ENCODE data around the gene GOLGA6L7.
"Not testable (repeated sequence)": the region's sequence is repeated elsewhere in the genome, so short reads cannot be mapped to it uniquely, and the experiment has no call there.

Gene GOLGA6L7

DNA sequence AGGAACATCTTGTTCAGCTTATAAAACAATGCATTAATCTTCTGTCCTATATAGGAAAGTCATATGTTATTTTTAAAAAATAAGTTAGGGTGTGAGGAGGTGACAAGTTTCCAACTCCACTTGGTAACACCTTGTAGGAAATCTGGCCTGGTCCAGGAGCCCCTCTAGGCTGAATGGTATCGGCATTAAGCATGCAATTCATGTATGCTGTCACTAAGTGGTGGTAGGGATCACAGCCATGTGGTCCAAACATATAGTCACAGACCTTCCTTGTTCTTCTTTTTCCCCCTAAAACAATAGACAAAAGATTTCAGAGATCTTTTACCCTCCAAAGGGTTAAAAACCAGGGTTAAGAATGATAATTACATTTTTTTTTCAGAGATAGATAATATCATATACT is 33.2 kb upstream of the GOLGA6L7 start:
- no peak for DNase-seq

DNA sequence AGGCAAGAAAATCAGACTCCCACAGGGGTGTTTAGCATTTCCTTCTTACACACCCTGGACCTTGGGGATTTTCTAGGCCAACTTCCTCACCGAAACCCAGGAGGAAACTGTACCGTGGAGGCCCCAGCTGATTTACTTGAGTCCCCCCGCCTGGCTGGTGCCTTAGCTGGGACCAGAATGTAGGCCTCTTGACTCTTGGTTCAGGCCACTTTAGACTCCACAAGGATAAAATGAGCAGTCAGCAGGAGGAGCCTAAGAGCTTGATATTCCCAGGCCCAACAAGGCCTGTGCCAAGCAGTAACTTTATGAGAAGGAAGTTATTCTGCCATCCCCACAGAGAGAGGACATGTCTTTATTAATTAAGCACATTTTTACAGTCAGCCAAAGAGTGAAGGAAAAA is 32.7 kb upstream of the GOLGA6L7 start:
- DNase-seq, result no peak

DNA sequence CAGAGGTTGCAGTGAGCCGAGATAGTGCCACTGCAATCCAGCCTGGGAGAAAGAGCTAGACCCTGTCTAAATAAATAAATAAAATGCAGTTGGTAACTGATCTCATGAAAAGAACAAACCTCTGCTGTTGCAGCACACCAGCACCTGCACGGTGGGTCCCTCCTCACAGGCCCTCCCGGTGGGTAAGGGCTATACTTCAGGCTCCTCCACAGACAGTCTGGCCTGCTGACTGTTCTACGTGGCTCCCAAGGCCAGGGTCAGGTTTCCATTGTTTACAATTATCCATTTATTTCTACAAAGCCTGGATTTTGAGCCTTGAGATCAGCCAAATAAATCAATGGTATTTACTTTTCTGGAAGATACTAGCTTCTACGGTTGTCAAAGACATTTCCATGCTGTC is 32.2 kb upstream of the GOLGA6L7 start:
- no peak for DNase-seq

DNA sequence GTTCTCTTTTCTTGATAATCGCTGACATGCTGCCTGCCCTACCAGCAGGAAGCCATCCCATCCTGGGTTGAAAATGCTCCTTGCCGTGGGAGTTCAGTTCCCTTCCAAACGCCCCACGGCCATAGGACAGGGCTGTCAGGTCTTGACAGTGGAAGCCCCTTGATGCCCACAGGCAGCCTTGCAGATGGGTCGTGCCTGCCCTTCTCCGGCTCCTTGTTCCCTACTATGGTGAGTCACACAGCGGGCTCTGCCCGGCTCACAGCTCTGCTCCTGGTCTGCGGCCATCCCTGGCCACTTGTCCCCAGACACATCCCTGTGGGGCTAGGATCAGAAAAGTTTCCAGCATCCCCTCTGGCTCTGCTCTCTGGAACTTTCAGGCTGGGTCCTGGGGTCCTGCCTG is 31.1 kb upstream of the GOLGA6L7 start:
- DNase-seq, result no peak

DNA sequence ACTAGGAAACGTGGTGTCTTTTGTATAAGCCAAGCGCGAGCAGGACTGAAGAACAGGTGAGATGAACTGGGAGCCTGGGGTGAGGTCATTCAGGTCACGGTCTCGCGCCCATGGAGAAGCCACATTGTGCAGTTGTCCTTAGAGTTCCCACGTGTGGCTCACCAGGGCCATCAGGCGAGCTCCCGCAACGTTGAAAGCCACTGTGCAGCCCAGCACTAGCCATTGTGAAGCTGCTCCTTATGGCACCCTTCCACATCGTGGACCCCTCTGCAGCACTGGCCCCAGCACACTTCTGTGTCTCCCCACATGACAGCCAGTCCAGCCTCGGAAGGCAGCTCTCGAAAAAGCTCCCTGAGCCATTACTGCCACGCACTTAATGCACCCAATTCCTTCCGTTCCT is 29.8 kb upstream of the GOLGA6L7 start:
- no peak for DNase-seq

DNA sequence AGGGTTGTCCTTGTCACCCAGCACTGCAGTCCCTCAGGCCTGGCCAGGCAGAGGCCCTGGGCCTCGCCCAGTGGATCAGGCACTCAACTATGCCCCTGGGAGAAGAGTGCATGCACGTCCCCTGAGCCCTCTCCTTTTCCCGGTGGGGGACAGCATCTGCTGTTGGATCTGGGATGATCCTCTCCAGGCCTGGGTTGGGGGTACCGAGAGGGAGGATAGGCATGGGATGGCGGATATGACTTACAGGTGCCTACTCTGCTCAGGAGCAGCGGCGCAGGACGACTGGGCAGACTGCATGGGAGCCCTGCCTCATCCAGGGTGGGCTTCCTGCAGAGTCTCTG is 28.4 kb upstream of the GOLGA6L7 start:
- no peak for DNase-seq

DNA sequence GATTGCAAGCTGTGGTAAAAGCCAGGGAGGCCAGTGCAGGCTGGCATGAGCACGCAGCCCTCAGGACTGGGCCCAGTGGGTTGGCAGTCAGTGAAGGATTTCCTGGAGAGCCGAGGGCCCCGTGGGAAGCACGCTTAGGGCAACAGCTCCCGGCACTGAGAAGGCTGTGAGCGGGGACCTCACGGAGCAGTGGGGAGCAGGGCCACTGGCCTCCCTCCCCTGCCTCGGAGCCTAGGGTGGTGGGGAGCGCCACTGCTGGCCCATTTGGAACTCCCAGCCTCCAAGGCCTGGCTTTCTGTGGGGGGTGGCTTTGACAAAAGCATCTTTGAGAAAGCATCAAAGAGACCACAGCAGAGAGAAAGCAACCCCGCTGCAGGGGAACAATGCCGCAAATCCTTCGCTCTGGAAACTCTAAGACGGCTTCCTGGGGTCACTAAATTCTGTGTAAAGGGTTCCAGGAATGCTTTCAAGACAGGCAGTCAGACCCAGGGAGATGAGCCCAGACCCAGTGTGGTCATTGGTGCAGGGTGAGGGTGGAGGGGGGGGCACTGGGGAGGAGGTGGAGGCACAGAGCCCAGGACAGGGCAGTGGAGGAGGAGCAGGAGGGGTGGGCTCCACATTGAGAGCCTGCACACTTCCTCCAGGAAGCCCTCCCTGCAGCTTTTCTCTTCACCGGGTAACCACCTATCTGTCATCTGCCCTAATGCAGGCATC is 27.8 kb upstream of the GOLGA6L7 start:
- no peak for DNase-seq

DNA sequence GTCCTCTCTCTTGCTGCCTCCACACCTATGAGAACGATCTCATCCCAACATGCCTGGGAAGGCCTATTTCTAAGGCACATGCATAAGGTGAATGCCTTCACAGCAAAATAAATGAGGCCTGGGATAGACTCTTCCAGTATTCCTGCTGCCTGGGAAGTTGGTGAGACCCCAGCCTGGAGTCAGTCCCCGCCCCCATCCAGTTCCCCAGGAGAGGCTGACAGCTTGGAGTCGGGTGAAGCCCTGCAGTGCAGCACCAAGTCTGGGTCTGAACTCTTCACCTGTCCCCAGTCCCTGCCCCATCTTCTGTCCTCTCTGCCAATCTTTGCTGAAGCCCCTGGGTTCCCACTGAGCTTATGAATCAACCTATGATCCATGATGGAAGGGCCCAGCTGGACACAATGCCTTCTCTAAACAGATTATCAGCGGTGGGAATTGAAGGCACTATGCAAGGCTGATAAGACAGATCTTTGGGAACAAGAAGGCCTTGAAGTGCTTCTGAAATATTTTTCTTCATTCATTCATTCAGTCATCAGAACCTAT is 27.1 kb upstream of the GOLGA6L7 start:
- DNase-seq, result no peak

DNA sequence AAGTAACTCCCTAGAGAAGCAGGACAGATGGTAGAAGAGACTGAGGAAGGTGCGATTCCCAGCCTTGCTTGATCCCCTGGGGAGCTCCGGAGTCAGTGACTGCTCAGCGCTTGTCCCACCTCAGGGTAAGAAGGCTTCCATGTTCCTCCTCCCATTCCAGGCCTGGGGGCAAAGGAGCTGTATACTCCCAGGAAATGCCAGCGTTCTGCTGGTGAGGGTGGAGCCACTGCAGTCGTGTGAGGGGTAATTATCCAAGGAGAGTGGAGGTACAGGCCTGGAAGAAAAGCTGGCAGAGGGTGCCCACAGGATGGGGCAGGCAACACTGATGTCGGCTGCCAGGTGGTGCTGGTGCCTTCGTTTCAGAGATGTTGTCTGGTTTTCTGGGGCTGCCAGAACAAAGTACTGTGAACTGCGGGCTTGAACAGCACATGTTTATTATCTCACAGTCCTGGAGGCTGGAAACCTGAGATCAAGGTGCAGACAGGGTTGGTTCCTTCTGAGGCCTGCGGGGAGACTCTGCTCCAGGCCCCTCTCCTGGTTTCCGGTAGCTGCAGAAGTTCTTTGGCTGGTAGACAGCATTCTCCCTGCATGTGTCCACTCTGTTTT is 25.2 kb upstream of the GOLGA6L7 start:
- no peak for DNase-seq

DNA sequence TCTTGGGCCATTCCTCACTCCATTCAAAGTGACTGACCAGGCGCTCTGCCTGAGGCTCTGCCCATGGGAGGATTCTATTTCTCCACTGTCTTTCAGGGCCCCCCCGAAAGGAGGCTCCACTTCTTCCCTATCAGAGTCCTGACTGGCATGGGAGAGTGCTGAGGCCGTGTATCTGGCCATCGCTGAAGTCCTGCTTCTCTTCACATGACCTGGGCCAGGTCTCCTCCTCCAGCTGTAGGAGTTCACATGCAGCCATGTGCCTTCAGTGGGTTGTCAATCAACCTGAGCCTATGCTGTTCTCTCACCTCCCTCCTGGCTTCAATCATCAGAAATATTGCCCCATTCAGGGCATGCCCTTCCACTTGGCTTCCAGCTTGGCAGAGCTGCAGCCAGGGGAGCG is 24.6 kb upstream of the GOLGA6L7 start:
- DNase-seq, result no peak

DNA sequence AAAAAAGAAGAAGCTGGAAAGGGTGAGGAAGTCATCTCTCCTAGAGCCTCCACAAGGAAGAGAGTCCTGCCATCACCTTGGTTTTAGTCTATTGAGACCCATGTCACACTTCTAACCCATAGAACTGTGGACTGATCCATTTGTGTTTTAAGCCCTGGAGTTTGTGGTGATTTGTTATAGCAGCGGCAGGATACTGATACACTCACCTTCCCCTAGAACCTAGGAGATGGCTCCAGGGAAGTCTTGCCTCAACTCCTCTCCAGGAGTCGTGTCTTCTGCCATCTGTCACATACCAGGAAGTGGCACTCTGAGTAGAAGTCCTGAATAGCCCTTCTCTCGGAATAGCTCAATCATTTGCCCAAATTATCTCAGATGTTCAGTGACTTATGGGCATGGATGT is 22.7 kb upstream of the GOLGA6L7 start:
- no peak for DNase-seq

DNA sequence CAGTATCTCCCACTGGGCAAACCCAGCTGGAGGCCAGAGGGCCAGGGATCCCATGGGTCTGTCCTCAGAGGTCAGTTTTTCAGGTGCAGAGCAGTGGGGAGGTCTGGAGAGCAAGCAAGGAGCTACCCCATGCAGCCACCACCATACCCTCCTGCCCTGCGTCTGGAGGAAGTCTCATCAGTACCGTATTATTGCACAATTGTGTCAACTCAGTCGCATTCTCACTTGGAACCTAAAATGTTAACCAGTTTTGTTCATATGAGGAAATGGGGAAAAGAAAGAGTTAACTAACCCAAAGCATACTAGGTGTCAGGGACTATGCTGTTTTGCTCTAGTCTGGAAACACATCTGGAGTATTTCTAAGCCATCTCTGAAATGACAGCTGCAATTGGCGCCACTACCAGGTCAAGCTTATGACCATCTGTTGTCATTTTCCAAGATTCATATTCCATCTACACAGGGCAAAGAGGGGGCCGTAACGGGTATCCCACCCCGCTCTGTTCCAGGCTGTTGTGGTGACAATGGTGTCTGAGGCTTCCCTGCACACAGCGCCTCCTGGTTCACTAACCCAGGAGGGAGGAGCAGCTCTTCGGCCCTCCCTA is 20.4 kb upstream of the GOLGA6L7 start:
- no peak for DNase-seq

DNA sequence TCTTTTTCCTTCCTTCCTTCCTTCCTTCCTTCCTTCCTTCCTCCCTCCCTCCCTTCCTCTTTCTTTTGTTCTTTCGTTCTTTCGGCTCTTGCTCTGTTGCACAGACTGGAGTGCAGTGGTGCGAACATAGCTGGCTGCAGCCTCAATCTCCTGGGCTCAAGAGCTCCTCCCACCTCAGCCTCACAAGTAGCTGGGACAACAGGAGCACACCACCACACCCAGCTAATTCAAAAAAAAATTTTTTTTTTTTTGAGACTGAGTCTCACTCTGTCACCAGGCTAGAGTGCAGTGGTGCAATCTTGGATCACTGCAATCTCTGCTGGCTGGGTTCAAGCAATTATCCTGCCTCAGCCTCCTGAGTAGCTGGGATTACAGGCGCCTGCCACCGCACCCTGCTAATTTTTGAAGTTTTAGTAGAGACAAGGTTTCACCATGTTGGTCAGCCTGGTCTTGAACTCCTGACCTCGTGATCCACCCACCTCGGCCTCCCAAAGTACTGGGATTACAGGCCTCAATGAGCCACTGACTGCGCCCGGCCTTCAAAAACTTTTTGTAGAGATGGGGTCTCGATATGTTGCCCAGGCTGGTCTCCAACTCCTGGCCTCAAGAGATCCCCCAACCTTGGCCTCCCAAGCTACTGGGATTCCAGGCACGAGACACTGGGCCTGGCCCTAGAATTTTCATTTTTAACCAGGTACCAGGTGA is 13.3 kb upstream of the GOLGA6L7 start:
- not testable (repeated sequence) for DNase-seq

DNA sequence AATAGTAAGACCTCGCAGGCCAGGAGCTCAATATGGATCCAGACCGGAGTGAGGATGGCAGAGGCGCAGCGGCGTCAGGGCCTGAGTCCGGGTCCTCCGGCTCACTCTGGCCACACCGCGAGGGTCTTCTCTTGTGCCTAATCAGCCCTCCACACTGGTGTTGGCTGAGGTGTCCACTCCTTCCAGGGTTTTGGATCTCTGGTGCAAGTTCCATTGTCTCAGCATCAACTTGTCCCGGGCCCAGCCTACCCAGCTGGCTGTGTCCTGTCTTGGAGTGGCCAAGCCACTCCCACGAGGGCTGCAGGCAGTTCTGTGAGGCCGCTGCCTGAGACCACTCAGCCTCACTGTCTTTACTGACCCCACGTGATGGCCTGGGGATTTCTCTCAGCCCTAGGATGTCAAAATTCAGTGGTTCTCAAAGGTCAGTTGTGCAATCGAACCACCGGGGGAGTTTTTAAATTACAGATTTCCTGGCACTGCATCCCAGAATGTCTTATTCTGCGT is 12.6 kb upstream of the GOLGA6L7 start:
- DNase-seq, result no peak

DNA sequence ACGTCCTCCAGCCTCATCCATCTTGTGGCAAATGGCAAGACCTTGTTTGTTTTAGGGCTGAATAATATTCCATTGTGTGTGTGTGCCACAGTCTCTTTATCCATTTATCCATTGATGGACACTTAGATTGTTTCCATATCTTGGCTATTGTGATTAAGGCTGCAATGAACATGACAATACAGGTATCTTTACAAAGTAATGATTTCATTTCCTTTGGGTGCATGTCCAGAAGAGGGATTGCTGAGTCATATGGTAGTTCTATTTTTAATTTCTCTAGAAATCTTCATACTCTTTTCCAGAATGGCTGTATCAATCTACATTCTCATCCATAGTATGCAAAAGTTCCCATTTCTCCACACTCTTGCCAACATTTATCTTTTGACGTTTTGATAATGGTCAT is 6.1 kb upstream of the GOLGA6L7 start:
- DNase-seq, result not testable (repeated sequence)

DNA sequence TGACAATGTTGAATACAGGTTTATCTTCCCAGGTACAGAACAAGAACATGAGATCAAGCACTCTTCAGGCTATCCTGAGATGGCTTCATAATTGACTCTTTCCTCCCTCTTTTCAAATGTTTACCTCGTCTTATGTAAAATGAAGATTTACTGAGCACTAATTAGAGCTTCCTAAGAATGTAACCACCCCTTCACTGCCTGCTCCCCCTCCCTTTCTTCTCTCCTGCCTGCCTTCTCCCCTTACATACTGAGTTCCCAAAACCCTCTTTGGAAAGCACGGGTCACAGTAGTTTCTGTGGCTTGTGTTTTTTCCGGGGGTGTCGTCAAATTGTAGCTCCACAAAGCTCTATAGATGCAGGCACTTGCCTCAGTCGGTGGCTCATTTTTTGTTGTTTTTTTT is 5.2 kb upstream of the GOLGA6L7 start:
- not testable (repeated sequence) for DNase-seq

DNA sequence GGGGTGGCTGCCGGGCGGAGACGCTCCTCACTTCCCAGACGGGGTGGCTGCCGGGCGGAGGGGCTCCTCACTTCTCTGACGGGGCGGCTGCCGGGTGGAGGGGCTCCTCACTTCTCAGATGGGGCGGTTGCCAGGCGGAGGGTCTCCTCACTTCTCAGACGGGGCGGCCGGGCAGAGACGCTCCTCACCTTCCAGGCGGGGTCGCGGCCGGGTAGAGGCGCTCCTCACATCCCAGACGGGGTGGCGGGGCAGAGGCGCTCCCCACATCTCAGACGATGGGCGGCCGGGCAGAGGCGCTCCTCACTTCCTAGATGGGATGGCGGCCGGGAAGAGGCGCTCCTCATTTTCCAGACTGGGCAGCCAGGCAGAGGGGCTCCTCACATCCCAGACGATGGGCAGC is 1.3 kb upstream of the GOLGA6L7 start:
- DNase-seq, result not testable (repeated sequence)

DNA sequence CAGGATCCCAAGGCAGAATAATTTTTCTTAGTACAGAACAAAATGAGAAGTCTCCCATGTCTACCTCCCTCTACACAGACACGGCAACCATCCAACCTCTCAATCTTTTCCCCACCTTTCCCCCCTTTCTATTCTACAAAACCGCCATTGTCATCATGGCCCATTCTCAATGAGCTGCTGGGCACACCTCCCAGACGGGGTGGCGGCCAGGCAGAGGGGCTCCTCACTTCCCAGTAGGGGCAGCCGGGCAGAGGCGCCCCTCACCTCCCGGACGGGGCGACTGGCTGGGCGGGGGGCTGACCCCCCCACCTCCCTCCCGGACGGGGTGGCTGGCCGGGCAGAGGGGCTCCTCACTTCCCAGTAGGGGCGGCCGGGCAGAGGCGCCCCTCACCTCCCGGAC is 827 bp upstream of the GOLGA6L7 start:
- not testable (repeated sequence) for DNase-seq

DNA sequence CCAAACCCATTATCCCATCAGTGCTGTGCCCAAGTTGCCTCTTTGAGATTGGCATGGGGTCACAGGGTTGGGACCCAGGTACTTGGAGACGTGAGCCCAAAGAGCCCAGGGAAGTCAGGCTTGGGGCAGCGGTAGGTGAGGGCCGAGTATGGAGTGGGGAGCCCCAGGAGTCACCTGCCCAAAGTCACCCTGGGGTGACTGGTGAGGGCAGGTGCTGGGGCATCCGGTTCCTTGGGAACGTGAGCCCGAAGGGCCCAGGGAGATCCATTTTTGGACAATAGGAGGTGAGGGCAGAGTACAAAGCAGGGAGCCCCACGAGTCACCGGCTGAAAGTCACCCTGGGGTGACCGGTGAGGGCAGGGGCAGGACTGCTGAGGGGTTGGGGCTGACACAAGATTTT is 485 bp downstream of the GOLGA6L7 start:
- DNase-seq, result not testable (repeated sequence)

DNA sequence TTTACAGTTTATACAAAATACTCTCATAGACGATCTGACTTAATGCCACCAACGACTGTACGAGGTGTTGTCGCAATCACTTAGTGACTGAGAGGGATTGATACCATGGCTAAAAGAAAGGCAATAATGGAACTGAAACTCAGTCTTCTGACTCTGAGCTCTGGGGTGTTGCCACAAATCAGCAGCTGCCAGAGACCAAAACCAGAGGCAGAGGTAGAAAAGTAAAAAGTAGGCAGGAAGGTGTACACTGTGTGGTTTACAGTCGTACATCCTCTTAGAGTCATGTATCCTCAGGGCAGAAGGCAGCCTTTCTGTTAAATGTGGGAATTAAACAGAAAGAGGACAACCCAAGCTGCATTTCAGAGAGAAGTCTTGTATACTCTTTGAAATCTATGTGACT is 1.2 kb downstream of the GOLGA6L7 start:
- not testable (repeated sequence) for DNase-seq

DNA sequence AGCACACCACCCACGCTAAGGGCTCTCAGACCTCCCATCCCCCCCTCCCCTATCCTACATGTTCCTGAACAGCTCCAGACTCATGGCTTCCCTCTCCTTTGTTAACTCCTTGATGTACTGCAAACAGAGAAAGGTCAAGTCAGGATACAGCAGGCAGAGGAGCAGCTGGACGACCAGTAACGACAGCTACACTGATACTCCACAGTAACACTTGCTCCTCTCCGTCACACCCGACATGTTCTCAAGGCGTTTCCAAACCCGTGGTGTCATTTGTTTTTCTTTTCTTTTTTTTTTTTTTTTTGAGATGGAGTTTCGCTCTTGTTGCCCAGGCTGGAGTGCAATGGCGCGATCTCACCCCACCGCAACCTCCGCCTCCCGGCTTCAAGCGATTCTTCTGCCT is 4.3 kb downstream of the GOLGA6L7 start:
- not testable (repeated sequence) for DNase-seq

DNA sequence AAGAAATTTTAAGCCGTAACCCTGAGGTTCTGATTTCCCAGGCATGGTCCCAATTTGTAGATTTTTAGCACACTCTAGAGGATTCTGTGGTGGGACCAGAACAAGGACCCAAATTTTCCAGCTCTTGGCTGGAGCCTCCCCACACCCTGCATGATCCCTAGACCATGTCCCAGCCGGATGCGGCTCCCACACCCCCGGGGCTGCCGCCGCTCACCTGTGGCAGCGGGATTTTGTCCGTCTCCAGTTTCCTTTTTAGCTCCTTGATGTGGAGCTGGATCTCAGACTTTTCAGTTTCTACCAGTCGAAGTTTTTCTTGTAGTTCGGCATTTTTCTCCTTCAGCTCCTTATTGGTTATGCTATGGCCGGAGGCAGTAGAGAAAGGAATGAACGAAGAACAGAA is 4.9 kb downstream of the GOLGA6L7 start:
- not testable (repeated sequence) for DNase-seq

DNA sequence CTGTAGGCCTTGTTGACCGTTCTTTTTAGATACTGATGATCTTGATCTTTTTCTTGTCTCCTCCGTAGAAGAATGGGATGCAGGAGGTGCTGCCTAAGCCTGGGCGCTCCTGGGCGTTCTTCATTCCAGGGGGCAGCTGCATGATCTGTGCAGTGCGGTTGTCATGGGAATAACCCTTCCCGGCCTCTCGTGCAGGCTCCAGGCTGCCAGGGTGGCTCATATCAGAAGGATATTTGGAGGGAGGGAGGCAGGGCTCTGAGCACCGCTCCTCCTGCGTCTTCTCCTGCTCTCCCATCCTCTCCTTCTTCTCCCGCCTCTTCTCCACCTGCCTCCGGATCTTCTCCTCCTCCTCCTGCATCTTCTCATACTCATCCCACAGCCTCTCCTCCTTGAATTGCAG is 6.2 kb downstream of the GOLGA6L7 start:
- DNase-seq, result not testable (repeated sequence)

DNA sequence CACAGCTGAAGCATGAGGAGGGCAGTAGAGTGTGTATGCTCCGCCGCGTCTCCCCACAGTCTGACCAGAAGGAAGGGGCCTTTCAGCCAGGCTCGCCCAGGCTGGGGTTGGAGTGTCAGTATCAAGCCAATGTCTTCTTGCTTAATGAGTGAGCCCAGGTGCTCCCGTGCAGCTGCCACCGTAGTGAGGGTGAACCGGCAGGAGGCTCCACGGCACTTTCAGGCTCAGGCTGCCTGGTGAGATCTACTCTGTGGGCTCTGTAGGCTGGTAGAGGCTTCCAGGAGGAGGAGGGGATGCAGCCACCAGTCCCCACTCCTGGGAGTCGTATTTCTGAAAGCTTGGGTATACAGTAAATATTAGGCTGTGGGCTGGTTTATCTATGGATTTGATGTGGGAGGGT is 8.2 kb downstream of the GOLGA6L7 start:
- not testable (repeated sequence) for DNase-seq
